K562 (cell line): ENCODE data around the gene SNX17.
A peak's percentile ranks its signal among the peaks of the same experiment; 100 is the strongest.

Experiments
- POLR2A ChIP-seq: fragments of 450-650 bp; conservative IDR thresholded peaks from 2 replicates; pipeline ENCODE4 v1.6.1; 2016
- TF ChIP-seq, protein P1 (sequence below), 3 experiments: IDR thresholded peaks in 2 of 3; conservative IDR thresholded peaks in 1 of 3; 2 replicates each; pipeline ENCODE4 v1.5.1; 2011 to 2012; ENCODE audit warnings: low read length in 3 of 3, mild to moderate bottlenecking in 3 of 3, control low read depth in 2 of 3, improper control_type of control experiment in 1 of 3, inconsistent platforms in 1 of 3, low read depth in 1 of 3, mixed read lengths in 1 of 3, moderate library complexity in 1 of 3; ENCODE audit not compliant: insufficient read depth in 2 of 3

DNA sequence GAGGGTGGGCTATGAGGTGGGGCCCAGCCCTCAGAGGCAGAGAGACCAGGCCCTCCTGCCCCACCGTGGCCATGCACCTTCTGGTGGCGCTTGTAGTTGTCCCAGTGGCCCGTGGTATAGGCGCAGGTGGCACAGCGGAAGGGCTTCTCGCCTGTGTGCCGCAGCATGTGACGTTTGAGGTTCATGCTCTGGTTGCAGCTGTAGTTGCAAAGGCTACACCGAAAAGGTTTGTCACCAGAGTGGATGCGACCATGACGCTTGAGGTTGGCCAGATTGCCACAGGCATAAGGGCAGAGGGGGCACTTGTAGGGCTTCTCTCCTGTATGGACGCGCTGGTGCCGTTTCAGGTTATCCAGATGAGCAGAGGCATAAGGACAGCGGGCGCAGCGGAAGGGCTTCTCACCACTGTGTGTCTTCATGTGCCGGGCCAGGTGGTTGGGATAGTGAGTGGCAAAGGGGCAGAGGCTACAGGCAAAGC lies 7.2 kb downstream of the SNX17 start:
- TF ChIP-seq, protein P1, sequence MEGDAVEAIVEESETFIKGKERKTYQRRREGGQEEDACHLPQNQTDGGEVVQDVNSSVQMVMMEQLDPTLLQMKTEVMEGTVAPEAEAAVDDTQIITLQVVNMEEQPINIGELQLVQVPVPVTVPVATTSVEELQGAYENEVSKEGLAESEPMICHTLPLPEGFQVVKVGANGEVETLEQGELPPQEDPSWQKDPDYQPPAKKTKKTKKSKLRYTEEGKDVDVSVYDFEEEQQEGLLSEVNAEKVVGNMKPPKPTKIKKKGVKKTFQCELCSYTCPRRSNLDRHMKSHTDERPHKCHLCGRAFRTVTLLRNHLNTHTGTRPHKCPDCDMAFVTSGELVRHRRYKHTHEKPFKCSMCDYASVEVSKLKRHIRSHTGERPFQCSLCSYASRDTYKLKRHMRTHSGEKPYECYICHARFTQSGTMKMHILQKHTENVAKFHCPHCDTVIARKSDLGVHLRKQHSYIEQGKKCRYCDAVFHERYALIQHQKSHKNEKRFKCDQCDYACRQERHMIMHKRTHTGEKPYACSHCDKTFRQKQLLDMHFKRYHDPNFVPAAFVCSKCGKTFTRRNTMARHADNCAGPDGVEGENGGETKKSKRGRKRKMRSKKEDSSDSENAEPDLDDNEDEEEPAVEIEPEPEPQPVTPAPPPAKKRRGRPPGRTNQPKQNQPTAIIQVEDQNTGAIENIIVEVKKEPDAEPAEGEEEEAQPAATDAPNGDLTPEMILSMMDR (IDR thresholded peaks at IDR 0.05 in 2 of 3, conservative IDR thresholded peaks at IDR 0.05 in 1 of 3; ENCODE audit: insufficient read depth in 2 of 3, low read depth in 1 of 3, low read length in 3 of 3) = no peak
- peak; percentile 34; the same call in 1 of the 2 replicates for TF ChIP-seq POLR2A
